ENCODE measurements around the gene ZNF146. TPM values are rescaled to one million over a fixed set of nuclear protein-coding genes. Genes with fewer than 3 reads are reported as not detected.

Gene ZNF146
- total RNA-seq, 3 donors from 2014 or later = 32.8 to 45.9 (median 40.7) TPM

DNA sequence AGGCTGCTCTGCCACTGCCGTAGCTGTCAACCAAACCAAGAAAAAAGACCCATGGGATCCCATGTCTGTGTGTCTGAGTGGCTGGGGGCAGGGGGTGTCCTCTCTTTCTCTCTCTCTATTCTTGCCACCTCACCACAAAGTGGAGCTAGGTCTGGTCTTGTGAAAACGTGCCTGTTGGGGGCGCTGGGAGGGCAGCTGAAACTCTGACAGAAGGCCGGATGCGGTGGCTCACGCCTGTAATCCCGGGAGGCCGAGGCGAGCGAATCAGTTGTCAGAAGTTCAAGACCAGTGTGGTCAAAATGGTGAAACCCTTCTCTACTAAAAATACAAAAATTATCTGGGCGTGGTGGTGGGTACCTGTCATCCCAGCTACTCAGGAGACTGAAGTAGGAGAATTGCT is 29.2 kb downstream of the ZNF146 start:
- peaks cover 63% of the 10 kb centered on the region for H3K9me3 ChIP-seq
- no peaks in the 10 kb centered on the region for H3K36me3 ChIP-seq (ENCODE audit: low read depth)
- DNase-seq (no peak), ATAC-seq (no peak)
- H3K4me1 ChIP-seq (ENCODE audit: low read depth) = no peaks in the 10 kb centered on the region
- intact Hi-C loops (cut with DNase I, micrococcal nuclease) = no loop called here
- H3K4me3 ChIP-seq = no peak overlapping the region
- no peak for TF ChIP-seq CTCF (IDR thresholded peaks at IDR 0.05)

- Histone ChIP-seq H3K4me3 (no peak overlapping the region), H3K9me3 (peaks cover 61% of the 10 kb centered on the region), H3K36me3 (ENCODE audit: low read depth) (no peaks in the 10 kb centered on the region), H3K4me1 (ENCODE audit: low read depth) (no peaks in the 10 kb centered on the region)
- no peak for TF ChIP-seq CTCF (IDR thresholded peaks at IDR 0.05)
- ATAC-seq = no peak
- DNase-seq = no peak
- intact Hi-C loops (cut with DNase I, micrococcal nuclease) = no loop called here
Observed at GRCh38 chr19:36245210-36246005, 30.5 kb downstream of the ZNF146 start.

DNA sequence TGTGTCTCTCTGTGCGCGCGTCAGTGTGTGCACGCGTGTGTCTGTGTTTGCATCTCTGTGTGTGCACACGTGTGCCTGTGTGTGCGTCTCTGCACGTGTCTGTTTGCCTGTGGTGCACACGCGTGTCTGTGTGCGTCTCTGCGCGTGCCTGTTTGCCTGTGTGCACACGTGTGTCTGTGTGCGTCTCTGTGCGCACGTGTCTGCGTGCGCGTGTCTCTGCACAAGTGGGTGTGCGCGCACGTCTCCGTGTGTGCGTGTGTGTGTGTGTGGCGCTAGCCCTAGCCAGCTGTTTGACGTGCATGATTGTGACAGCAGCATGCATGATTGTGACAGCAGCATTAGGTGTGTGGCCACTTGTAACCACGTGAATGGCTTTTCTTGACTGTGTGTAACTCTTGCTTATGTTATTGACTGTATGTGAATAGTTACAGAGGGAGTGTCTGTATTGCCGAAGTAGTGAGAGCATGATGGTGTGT is 31.1 kb downstream of the ZNF146 start:
- Histone ChIP-seq H3K9me3 (peaks cover 61% of the 10 kb centered on the region), H3K4me3 (no peak overlapping the region), H3K4me1 (ENCODE audit: low read depth) (no peaks in the 10 kb centered on the region), H3K36me3 (ENCODE audit: low read depth) (no peaks in the 10 kb centered on the region)
- TF ChIP-seq CTCF (IDR thresholded peaks at IDR 0.05) = no peak
- intact Hi-C loops (cut with DNase I, micrococcal nuclease) = no loop called here
- ATAC-seq (no peak), DNase-seq (no peak)

DNA sequence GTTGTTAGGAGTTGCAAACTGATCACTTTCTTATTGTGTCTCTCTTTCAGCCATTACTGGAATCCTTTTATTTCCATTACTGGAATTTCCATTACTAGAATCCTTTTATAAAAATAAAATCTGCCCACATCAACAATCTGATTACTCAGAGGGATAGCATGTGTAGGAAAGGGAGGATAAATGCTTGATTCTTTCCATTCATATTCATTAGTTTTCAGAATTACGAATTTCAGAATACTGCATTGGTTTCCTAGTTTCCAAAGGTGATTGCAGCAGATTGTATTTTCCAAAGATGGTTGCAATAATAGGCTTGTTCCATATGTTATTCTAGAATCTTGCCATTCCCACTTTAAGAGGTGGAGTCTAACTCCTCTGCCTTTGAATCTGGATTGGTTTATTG is 37.1 kb downstream of the ZNF146 start:
- ATAC-seq (no peak), DNase-seq (no peak)
- intact Hi-C loops (cut with DNase I, micrococcal nuclease) = no loop called here
- no peak overlapping the region for H3K4me3 ChIP-seq
- H3K36me3 ChIP-seq (ENCODE audit: low read depth) = no peaks in the 10 kb centered on the region
- peaks cover 53% of the 10 kb centered on the region for H3K9me3 ChIP-seq
- H3K4me1 ChIP-seq (ENCODE audit: low read depth) = no peaks in the 10 kb centered on the region
- no peak for TF ChIP-seq CTCF (IDR thresholded peaks at IDR 0.05)

- no peaks in the 10 kb centered on the region for H3K36me3 ChIP-seq (ENCODE audit: low read depth)
- peaks cover 63% of the 10 kb centered on the region for H3K9me3 ChIP-seq
- no peak for TF ChIP-seq CTCF (IDR thresholded peaks at IDR 0.05)
- no peaks in the 10 kb centered on the region for H3K4me1 ChIP-seq (ENCODE audit: low read depth)
- no peak overlapping the region for H3K4me3 ChIP-seq
- DNase-seq (no peak), ATAC-seq (no peak)
- intact Hi-C loops (cut with DNase I, micrococcal nuclease) = no loop called here
Observed at GRCh38 chr19:36254848-36255247, 39.9 kb downstream of the ZNF146 start.
